NCI-H1105 (cell line): Measurements from ENCODE around the gene AARSD1.
"Not testable (repeated sequence)": the region's sequence is repeated elsewhere in the genome, so short reads cannot be mapped to it uniquely, and the experiment has no call there.

Experiments
- DNase-seq: peaks from one replicate; lab custom pipeline; 2025; lab: John Stamatoyannopoulos, UW

Gene AARSD1

GRCh38 chr17:42980766-42981397, 16.6 kb upstream of the AARSD1 start:
- peak; percentile 53 for DNase-seq

GRCh38 chr17:42980274-42980765, 16.1 kb upstream of the AARSD1 start, which contains the start of gene RUNDC1:
Gene RUNDC1 (plus strand): TSS chr17:42980565. CDS start chr17:42980577, 12 bp downstream.
- peak; percentile 89 for DNase-seq

- peak; percentile 59 for DNase-seq
Measured at GRCh38 chr17:42979511-42980273, 15.4 kb upstream of the AARSD1 start, which contains the start of gene PTGES3L. Gene PTGES3L (minus strand): TSS chr17:42980080. CDS start chr17:42980053, 27 bp downstream.

- not testable (repeated sequence) for DNase-seq
Measured at GRCh38 chr17:42975701-42976100, 11.4 kb upstream of the AARSD1 start.

GRCh38 chr17:42975265-42975664, 11.0 kb upstream of the AARSD1 start:
- no peak for DNase-seq

- not testable (repeated sequence) for DNase-seq
Measured at GRCh38 chr17:42973323-42973722, 9.1 kb upstream of the AARSD1 start.

- DNase-seq, result no peak
Measured at GRCh38 chr17:42971589-42971988, 7.3 kb upstream of the AARSD1 start.

GRCh38 chr17:42969001-42969581, 4.8 kb upstream of the AARSD1 start:
- peak; percentile 4 for DNase-seq

- no peak for DNase-seq
Measured at GRCh38 chr17:42967925-42968324, 3.7 kb upstream of the AARSD1 start.

GRCh38 chr17:42953669-42954068, 10.6 kb downstream of the AARSD1 start:
- no peak for DNase-seq

- no peak for DNase-seq
Measured at GRCh38 chr17:42950044-42950783, 14.0 kb downstream of the AARSD1 start.

GRCh38 chr17:42946812-42947211, 17.4 kb downstream of the AARSD1 start:
- no peak for DNase-seq

GRCh38 chr17:42944211-42944610, 20.0 kb downstream of the AARSD1 start:
- no peak for DNase-seq

GRCh38 chr17:42937712-42938596, 26.3 kb downstream of the AARSD1 start:
- peak; percentile 16 for DNase-seq

- no peak for DNase-seq
Measured at GRCh38 chr17:42929497-42929844, 34.8 kb downstream of the AARSD1 start.

GRCh38 chr17:42928714-42929496, 35.3 kb downstream of the AARSD1 start:
- no peak for DNase-seq

GRCh38 chr17:42924891-42925290, 39.4 kb downstream of the AARSD1 start:
- no peak for DNase-seq

- DNase-seq, result not testable (repeated sequence)
Measured at GRCh38 chr17:42923472-42923871, 40.8 kb downstream of the AARSD1 start.

- DNase-seq, result no peak
Measured at GRCh38 chr17:42922294-42922693, 42.0 kb downstream of the AARSD1 start.

- DNase-seq, result no peak
Measured at GRCh38 chr17:42920922-42921321, 43.3 kb downstream of the AARSD1 start.
